ENCODE data around the gene GPR15LG.

- TF ChIP-seq CTCF (conservative IDR thresholded peaks at IDR 0.05 in 1 of 2, IDR thresholded peaks at IDR 0.05 in 1 of 2; ENCODE audit: extremely low read depth in 1 of 2, insufficient read depth in 1 of 2, low read depth in 1 of 2, low read length in 2 of 2): no peak
- TF ChIP-seq EZH2 (IDR thresholded peaks at IDR 0.05; ENCODE audit: borderline replicate concordance, low read length): no peak
These were observed 53.0 kb downstream of the GPR15LG start for GRCh38 chr10:84226616-84227015.
